Cardiac muscle cell (in vitro differentiated cells and primary cell): Measurements from ENCODE around the gene CD27. TPM values are rescaled to one million over a fixed set of nuclear protein-coding genes. Genes with fewer than 3 reads are reported as not detected.
"Not testable (repeated sequence)": the region's sequence is repeated elsewhere in the genome, so short reads cannot be mapped to it uniquely, and the experiment has no call there.

Experiments
- DNase-seq, 2 donors: peaks; one replicate each; pipeline versions ENCODE4 v3.0.0 to v3.0.0-alpha.2; 2010 to 2017; ENCODE audit warnings: low read depth in 1 of 2, low spot score in 1 of 2
- H3K27ac ChIP-seq: fragments of 200-600 bp; sonication (generic); 2 replicates; pipeline ENCODE4 v1.5.1; 2016
- H3K27me3 ChIP-seq: fragments of 200-600 bp; sonication (generic); 2 replicates; pipeline ENCODE4 v1.6.0; 2016; ENCODE audit warnings: control low read depth
- H3K36me3 ChIP-seq: fragments of 200-600 bp; sonication (generic); 2 replicates; pipeline ENCODE4 v1.5.1; 2016; ENCODE audit warnings: control low read depth
- H3K4me1 ChIP-seq: fragments of 200-600 bp; sonication (generic); 2 replicates; pipeline ENCODE4 v1.8.1; 2017; ENCODE audit warnings: low read depth, mild to moderate bottlenecking, mixed run types
- H3K4me3 ChIP-seq: fragments of 200-600 bp; sonication (generic); 2 replicates; pipeline ENCODE4 v1.5.1; 2016; ENCODE audit warnings: mild to moderate bottlenecking
- H3K9me3 ChIP-seq: fragments of 200-600 bp; sonication (generic); 2 replicates; pipeline ENCODE4 v1.5.1; 2017; ENCODE audit warnings: low read depth, mild to moderate bottlenecking, control low read depth
- polyA plus RNA-seq: library from polyadenylated mRNA; unstranded; fragments of >200 nt; fragmentation: Nextera tagmentation; extraction: Ambion mirVana; gene quantifications from 2 replicates; pipeline ENCODE4 v1.2.1, GENCODE V29; 2016
- total RNA-seq: library from RNA; depleted of rRNA; stranded (reverse); fragments of >200 nt; gene quantifications from 2 replicates; pipeline ENCODE4 v1.2.3, GENCODE V29; 2016
- TF ChIP-seq, protein P1 (sequence below): IDR thresholded peaks from 2 replicates; pipeline ENCODE4 v1.5.1; 2012; ENCODE audit warnings: low read depth, mild to moderate bottlenecking, low read length

The CD27 gene
- total and polyA plus RNA-seq, 2 experiments from 2014 or later = 0.32 TPM; not detected in 1

DNA sequence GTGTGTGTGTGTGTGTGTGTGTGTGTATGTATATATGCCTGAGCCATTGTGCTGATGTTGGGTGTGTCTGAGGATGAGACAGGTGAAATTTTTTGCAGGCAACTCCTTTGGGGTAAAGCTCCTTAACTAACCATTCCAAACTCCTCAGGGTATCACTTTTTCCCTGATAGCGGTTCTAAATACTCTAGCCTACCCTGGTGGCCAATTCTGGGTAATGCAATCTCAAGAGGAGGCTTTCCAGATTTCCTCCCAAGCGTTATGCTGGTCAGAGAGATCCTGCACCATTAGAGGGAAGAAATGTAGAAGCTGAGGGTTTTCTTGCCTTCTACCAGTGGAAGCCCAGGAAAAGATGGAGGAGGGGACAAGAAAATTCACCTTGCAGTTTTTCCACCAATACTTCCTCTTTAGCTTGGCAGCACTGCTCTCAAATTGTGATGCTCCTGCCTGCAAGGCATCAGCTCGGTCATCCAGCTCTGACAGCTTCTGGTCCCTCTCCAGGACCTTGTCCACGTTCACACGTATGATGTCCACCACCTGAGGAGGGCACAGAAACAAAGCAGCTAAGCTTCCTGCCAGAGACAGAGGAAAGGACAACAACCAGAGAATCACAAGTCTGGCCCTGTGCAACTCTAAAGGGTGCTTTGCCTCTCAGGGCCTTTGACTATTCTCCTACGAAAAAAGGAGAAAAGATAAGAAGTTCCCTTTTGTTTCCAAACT lies 20.9 kb downstream of the CD27 start:
- TF ChIP-seq, protein P1, sequence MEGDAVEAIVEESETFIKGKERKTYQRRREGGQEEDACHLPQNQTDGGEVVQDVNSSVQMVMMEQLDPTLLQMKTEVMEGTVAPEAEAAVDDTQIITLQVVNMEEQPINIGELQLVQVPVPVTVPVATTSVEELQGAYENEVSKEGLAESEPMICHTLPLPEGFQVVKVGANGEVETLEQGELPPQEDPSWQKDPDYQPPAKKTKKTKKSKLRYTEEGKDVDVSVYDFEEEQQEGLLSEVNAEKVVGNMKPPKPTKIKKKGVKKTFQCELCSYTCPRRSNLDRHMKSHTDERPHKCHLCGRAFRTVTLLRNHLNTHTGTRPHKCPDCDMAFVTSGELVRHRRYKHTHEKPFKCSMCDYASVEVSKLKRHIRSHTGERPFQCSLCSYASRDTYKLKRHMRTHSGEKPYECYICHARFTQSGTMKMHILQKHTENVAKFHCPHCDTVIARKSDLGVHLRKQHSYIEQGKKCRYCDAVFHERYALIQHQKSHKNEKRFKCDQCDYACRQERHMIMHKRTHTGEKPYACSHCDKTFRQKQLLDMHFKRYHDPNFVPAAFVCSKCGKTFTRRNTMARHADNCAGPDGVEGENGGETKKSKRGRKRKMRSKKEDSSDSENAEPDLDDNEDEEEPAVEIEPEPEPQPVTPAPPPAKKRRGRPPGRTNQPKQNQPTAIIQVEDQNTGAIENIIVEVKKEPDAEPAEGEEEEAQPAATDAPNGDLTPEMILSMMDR = peak; percentile 93
- Histone ChIP-seq H3K4me1 (peaks cover 12% of the 10 kb centered on the region), H3K27ac (no peak overlapping the region), H3K36me3 (peaks cover 8% of the 10 kb centered on the region), H3K4me3 (no peak overlapping the region), H3K9me3 (no peaks in the 10 kb centered on the region), H3K27me3 (no peaks in the 10 kb centered on the region)
- DNase-seq = peak; percentile 79 to 84

- peaks cover 12% of the 10 kb centered on the region for H3K4me1 ChIP-seq
- TF ChIP-seq, protein P1 = no peak
- H3K4me3 ChIP-seq = no peak overlapping the region
- H3K27ac ChIP-seq = no peak overlapping the region
- no peaks in the 10 kb centered on the region for H3K27me3 ChIP-seq
- no peaks in the 10 kb centered on the region for H3K9me3 ChIP-seq
- no peak for DNase-seq
- peaks cover 8% of the 10 kb centered on the region for H3K36me3 ChIP-seq
Measured at GRCh38 chr12:6466184-6466573, 21.4 kb downstream of the CD27 start.

DNA sequence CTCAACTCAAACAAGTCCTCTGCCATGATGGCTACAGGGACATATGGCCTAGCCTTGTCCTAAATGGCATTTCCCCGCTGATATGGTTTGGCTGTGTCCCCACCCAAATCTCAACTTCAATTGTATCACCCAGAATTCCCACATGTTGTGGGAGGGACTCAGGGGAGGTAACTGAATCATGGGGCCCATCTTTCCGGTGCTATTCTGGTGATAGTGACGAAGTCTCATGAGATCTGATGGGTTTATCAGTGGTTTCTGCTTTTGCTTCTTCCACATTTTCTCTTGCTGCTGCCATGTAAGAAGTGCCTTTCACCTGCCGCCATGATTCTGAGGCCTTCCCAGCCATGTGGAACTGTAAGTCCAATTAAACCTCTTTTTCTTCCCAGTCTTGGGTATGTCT lies 22.0 kb downstream of the CD27 start:
- not testable (repeated sequence) for H3K27me3 ChIP-seq, DNase-seq, H3K9me3 ChIP-seq, H3K4me3 ChIP-seq, H3K36me3 ChIP-seq, H3K27ac ChIP-seq
- peaks cover 12% of the 10 kb centered on the region for H3K4me1 ChIP-seq

GRCh38 chr12:6467571-6468282 lies 23.0 kb downstream of the CD27 start:
- H3K4me1 ChIP-seq = peaks cover 12% of the 10 kb centered on the region
- DNase-seq, H3K27ac ChIP-seq, H3K36me3 ChIP-seq, H3K9me3 ChIP-seq, H3K27me3 ChIP-seq, H3K4me3 ChIP-seq: not testable (repeated sequence)

DNA sequence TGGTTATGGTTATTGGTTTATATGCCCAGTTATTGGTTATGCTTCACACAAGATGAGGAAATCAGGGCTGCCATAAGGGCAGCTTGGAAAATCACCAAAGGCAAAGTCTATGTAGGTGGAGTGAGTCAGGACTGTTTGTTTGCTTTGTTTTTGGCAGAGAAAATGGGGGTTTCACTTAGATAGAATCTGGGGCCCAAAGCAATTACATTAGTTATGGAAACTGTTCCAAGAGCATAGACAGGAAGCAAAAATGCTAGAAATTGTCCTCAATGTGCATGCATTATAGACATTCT lies 23.5 kb downstream of the CD27 start:
- no peak overlapping the region for H3K4me3 ChIP-seq
- peaks cover 4% of the 10 kb centered on the region for H3K36me3 ChIP-seq
- H3K27ac ChIP-seq = no peak overlapping the region
- H3K4me1 ChIP-seq = peaks cover 12% of the 10 kb centered on the region
- TF ChIP-seq, protein P1 = no peak
- H3K9me3 ChIP-seq = no peaks in the 10 kb centered on the region
- DNase-seq = no peak
- H3K27me3 ChIP-seq = no peaks in the 10 kb centered on the region

DNA sequence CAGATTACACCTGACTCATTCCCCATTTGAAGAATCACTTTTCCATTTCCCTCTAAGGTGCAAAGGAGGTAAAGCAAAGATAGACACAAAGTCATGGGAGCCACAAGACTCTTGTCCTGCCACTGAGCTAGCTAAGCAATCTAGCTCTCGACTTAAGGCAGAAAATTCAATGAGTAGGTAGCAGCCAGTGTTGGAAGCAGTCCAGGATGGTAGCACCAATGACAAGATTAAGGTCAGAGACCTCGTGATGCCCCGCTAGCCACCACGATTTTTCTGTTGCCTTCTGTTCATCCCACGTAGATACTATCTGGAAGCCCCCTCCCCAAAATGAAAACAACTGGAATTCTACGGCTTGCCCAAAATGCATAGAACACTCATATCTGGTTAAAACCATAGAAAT lies 24.3 kb downstream of the CD27 start:
- Histone ChIP-seq H3K27ac (no peak overlapping the region), H3K27me3 (no peaks in the 10 kb centered on the region), H3K36me3 (no peaks in the 10 kb centered on the region), H3K4me1 (peaks cover 12% of the 10 kb centered on the region), H3K4me3 (no peak overlapping the region), H3K9me3 (no peaks in the 10 kb centered on the region)
- DNase-seq = no peak
- TF ChIP-seq, protein P1 = no peak
